Measurements from ENCODE around the gene ENPP7. TPM values are rescaled to one million over a fixed set of nuclear protein-coding genes. Genes with fewer than 3 reads are reported as not detected.

The ENPP7 gene
- total RNA-seq, 4 donors from 2014 or later = not detected

- Histone ChIP-seq H3K27me3 (no peaks in the 10 kb centered on the region), H3K4me3 (no peak overlapping the region), H3K36me3 (no peaks in the 10 kb centered on the region), H3K4me1 (no peaks in the 10 kb centered on the region), H3K27ac (no peak overlapping the region), H3K9me3 (no peaks in the 10 kb centered on the region)
- TF ChIP-seq, protein P1, sequence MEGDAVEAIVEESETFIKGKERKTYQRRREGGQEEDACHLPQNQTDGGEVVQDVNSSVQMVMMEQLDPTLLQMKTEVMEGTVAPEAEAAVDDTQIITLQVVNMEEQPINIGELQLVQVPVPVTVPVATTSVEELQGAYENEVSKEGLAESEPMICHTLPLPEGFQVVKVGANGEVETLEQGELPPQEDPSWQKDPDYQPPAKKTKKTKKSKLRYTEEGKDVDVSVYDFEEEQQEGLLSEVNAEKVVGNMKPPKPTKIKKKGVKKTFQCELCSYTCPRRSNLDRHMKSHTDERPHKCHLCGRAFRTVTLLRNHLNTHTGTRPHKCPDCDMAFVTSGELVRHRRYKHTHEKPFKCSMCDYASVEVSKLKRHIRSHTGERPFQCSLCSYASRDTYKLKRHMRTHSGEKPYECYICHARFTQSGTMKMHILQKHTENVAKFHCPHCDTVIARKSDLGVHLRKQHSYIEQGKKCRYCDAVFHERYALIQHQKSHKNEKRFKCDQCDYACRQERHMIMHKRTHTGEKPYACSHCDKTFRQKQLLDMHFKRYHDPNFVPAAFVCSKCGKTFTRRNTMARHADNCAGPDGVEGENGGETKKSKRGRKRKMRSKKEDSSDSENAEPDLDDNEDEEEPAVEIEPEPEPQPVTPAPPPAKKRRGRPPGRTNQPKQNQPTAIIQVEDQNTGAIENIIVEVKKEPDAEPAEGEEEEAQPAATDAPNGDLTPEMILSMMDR (IDR thresholded peaks at IDR 0.05) = no peak
- no peak for TF ChIP-seq POLR2A (IDR thresholded peaks at IDR 0.05)
- intact Hi-C loops (cut with DNase I; ENCODE audit: low total_unique reads) = no loop called here
- DNase-seq = no peak
Measured at GRCh38 chr17:79711715-79712305, 18.9 kb upstream of the ENPP7 start.

- no peak for TF ChIP-seq POLR2A (IDR thresholded peaks at IDR 0.05)
- TF ChIP-seq, protein P1 (IDR thresholded peaks at IDR 0.05) = no peak
- H3K27me3 ChIP-seq = no peaks in the 10 kb centered on the region
- intact Hi-C loops (cut with DNase I; ENCODE audit: low total_unique reads) = no loop called here
Measured at GRCh38 chr17:79713391-79713790, 17.4 kb upstream of the ENPP7 start.

DNA sequence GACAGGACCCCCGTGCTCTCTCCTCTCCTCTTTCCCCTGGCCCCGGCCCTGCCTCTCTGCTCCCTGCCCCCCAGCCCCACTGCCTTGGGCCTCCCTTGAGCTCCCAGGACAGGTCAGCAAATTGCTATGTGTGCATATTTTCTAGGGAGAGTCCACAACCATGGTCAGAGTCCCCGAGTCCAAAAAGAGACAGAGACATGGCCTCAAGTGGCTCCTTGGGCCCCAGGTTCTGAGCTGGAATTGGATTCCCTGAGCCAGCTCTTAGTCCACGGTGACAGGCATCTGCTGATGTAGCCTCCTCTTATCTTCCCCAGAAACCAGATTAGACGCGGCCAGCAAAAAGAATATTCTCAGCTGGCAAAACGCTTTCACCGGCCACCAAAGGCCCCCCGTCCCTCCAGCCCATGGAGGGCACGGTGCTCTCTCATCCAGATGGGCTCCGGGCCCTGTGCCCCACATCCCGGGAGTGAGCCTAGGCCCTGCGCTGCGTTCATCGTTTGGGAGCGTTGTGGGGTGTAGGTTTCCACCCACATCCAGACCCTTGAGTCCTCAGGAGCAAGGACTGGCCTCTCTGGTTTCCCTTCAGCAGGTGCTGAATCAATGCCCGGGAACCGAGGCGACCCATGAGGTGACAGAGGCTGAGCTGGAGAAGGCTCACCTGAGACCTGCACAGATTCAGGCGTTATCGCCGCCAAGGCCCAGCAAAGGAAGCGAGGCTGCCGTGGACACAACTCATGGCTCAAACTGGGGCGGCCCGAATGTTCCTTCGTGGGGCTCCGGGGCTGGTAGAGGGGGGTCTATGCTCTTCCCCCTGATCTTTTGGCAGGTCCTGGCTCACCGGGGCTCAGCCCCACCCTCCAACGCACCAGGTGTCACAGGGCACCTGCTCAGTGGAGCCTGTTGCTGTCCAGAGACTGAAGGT, 16.3 kb upstream of the ENPP7 start:
- no peak for DNase-seq
- Histone ChIP-seq H3K4me1 (no peaks in the 10 kb centered on the region), H3K27ac (no peak overlapping the region), H3K27me3 (no peaks in the 10 kb centered on the region), H3K36me3 (no peaks in the 10 kb centered on the region), H3K9me3 (no peaks in the 10 kb centered on the region), H3K4me3 (no peak overlapping the region)
- intact Hi-C loops (cut with DNase I; ENCODE audit: low total_unique reads) = no loop called here
- TF ChIP-seq, protein P1 (IDR thresholded peaks at IDR 0.05) = no peak
- no peak for TF ChIP-seq POLR2A (IDR thresholded peaks at IDR 0.05)

More at GRCh38 chr17:79713391-79713790, 17.4 kb upstream of the ENPP7 start:
- DNase-seq = no peak
- Histone ChIP-seq H3K36me3 (no peaks in the 10 kb centered on the region), H3K27ac (no peak overlapping the region), H3K4me1 (no peaks in the 10 kb centered on the region), H3K4me3 (no peak overlapping the region), H3K9me3 (no peaks in the 10 kb centered on the region)

- Histone ChIP-seq H3K27me3 (no peaks in the 10 kb centered on the region), H3K4me1 (no peaks in the 10 kb centered on the region), H3K36me3 (no peaks in the 10 kb centered on the region), H3K9me3 (no peaks in the 10 kb centered on the region), H3K4me3 (no peak overlapping the region), H3K27ac (no peak overlapping the region)
- intact Hi-C loops (cut with DNase I; ENCODE audit: low total_unique reads) = no loop called here
- no peak for DNase-seq
- TF ChIP-seq, protein P1 (IDR thresholded peaks at IDR 0.05) = no peak
- TF ChIP-seq POLR2A (IDR thresholded peaks at IDR 0.05) = no peak
Measured at GRCh38 chr17:79715098-79715942, 15.4 kb upstream of the ENPP7 start.

Measured in uterus (tissue), 4 donors.